HG02981 (cell line): ENCODE measurements around the gene QSOX1.
"Not testable (repeated sequence)": the region's sequence is repeated elsewhere in the genome, so short reads cannot be mapped to it uniquely, and the experiment has no call there.

Experiments used
- ATAC-seq: cut with Tn5 transposase; IDR thresholded peaks from one replicate; pipeline ENCODE4 v1.9.1; 2021; ENCODE audit warnings: mild to moderate bottlenecking, moderate library complexity; ENCODE audit not compliant: unreplicated experiment

The QSOX1 gene

GRCh38 chr1:180185971-180186645 is 31.4 kb downstream of the QSOX1 start:
- ATAC-seq: no peak

DNA sequence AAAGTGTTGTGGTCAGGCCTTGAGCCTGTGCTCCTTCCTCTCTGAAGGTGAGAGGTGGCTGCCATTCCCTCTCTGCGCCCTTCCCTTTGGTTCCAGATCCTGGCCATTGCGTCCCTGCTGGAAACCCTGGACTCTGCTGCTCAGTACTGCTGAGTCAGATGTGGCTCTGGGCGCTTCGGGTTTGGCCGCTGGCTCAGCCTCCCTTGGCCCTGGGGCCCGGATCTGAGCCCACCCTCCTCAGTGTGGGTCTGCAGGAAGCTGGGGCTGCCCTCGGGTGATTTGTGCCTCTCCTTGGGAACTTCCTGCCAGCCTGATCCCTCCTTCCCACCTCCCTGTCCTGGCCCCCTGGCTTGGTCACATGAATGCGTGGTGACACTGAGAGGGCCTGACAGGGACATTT is 32.2 kb downstream of the QSOX1 start:
- ATAC-seq: no peak

- ATAC-seq: no peak
These were observed 33.0 kb downstream of the QSOX1 start for GRCh38 chr1:180187626-180188025.

- no peak for ATAC-seq
These were observed 33.4 kb downstream of the QSOX1 start for GRCh38 chr1:180188091-180188506.

- ATAC-seq: no peak
These were observed 34.1 kb downstream of the QSOX1 start for GRCh38 chr1:180188684-180189175.

- ATAC-seq: no peak
These were observed 35.4 kb downstream of the QSOX1 start for GRCh38 chr1:180190091-180190490.

- no peak for ATAC-seq
These were observed 37.5 kb downstream of the QSOX1 start for GRCh38 chr1:180192172-180192571.

GRCh38 chr1:180193141-180194047 is 38.7 kb downstream of the QSOX1 start:
- no peak for ATAC-seq

- ATAC-seq: no peak
These were observed 39.4 kb downstream of the QSOX1 start for GRCh38 chr1:180194048-180194425.

DNA sequence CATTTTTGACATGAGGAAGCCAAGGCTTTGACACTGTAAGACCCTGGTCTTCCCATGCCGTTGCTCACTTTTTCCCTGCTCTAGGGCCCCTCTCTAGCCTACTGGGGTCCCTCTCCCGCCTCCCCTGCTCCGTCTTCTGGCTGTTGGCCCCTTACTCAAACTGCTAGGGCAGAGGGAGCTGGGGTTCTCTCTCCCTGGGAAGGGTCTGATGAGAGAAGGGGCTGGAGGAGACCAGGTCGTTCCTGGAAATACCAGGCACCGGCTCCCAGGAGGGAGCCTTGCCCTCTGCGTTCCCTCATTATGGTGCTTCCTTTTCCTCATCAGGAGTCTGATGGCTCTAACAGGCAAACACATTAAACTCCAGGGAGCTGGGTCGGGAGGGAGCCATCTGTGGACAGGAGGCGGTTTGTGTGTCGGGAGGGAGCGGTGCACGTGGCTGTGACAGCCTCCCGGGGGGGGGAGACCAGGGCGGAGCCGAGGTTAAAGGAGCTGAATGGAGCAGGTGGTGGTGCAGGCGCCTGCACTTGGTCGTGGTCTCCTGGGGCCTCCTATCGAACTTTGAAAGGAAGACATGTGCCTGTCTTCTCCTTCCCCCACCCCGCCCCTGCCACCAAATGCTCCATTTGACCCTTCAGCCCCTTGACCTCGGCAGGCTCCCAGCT is 40.0 kb downstream of the QSOX1 start:
- no peak for ATAC-seq

GRCh38 chr1:180195401-180195800 is 40.7 kb downstream of the QSOX1 start:
- ATAC-seq: no peak

DNA sequence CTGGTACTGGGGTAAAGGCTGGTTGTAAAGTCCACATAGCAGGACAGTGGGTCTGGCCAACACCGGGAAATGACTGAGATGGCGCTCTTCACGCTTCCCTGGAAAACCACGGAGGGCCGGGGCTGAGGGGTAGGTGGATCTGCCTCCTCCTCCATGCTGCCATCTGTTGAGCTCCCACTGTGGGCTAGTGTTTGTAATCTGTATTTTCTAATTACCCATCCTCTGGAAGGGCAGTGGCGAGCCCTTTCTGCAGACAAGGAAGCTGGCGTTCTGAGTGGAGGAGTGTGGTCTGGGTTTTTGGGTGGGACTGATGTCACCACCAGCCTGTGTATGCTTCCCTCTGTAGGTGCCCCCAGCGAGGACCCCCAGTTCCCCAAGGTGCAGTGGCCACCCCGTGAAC is 41.2 kb downstream of the QSOX1 start:
- no peak for ATAC-seq

DNA sequence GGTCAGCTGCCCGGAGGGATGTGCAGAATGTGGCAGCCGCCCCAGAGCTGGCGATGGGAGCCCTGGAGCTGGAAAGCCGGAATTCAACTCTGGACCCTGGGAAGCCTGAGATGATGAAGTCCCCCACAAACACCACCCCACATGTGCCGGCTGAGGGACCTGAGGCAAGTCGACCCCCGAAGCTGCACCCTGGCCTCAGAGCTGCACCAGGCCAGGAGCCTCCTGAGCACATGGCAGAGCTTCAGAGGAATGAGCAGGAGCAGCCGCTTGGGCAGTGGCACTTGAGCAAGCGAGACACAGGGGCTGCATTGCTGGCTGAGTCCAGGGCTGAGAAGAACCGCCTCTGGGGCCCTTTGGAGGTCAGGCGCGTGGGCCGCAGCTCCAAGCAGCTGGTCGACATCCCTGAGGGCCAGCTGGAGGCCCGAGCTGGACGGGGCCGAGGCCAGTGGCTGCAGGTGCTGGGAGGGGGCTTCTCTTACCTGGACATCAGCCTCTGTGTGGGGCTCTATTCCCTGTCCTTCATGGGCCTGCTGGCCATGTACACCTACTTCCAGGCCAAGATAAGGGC is 41.9 kb downstream of the QSOX1 start:
- no peak for ATAC-seq

DNA sequence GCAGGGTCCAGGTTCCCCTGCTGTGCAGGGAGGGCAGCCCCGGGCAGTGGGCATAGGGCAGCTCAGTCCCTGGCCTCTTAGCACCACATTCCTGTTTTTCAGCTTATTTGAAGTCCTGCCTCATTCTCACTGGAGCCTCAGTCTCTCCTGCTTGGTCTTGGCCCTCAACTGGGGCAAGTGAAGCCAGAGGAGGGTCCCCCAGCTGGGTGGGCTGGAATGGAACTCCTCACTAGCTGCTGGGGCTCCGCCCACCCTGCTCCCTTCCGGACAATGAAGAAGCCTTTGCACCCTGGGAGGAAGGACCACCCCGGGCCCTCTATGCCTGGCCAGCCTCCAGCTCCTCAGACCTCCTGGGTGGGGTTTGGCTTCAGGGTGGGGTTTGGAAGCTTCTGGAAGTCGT is 42.6 kb downstream of the QSOX1 start:
- no peak for ATAC-seq

- ATAC-seq: no peak
These were observed 43.5 kb downstream of the QSOX1 start for GRCh38 chr1:180198196-180198595.

DNA sequence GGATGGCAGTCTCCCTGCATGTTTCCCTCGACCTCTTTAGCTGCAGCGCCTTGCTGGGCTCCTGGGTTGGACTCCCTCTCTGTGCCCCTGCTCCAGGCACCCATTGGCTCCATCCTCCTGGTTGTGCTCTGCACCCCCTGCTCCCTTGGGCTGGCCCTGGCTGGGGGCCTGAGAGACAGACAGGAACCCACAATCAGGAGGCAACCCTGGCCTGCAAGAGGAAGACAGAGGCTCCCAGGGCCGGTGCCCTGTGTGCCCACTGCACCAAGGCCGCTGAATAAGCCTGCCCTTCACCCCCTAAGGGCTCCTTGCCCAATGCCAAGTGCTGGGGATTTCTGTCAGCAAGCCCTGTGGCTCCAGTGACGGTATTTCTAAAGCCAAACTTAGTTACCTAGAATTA is 43.9 kb downstream of the QSOX1 start:
- ATAC-seq: no peak

DNA sequence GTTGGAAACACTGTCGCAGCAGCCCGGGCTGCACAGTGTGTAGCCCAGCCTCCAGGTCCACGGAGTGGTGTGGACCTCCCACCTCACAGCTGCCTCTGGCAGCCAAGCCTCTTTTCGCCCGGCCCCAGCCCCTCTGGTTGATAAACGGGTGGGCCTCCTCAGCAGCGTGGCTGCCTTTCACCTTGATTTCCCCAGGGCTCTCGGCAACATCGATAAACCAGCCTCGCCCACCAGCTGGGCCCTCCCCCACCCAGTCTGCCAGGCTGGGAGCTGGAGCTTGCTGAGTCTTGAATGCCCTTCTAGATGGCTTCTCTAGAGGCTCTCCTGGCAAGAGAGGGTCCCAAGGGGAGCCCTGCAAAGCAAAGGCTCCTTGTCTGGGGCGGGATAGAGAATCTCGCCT is 44.3 kb downstream of the QSOX1 start:
- ATAC-seq: no peak

GRCh38 chr1:180201451-180202200 is 47.0 kb downstream of the QSOX1 start:
- no peak for ATAC-seq

DNA sequence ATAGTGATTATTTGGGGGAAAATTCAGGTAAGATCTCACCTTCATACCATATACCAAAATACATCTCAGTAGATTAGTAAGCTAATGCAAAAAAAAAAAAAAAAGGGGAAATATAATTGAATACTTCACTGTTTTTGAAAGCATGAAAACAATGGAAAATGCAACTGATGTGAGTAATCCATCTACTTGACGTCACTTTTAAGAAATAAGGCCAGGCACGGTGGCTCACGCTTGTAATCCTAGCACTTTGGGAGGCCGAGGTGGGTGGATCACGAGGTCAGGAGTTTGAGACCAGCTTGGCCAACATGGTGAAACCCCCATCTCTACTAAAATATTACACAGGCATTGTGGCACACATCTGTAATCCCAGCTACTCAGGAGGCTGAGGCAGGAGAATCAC is 47.9 kb downstream of the QSOX1 start:
- ATAC-seq: not testable (repeated sequence)

DNA sequence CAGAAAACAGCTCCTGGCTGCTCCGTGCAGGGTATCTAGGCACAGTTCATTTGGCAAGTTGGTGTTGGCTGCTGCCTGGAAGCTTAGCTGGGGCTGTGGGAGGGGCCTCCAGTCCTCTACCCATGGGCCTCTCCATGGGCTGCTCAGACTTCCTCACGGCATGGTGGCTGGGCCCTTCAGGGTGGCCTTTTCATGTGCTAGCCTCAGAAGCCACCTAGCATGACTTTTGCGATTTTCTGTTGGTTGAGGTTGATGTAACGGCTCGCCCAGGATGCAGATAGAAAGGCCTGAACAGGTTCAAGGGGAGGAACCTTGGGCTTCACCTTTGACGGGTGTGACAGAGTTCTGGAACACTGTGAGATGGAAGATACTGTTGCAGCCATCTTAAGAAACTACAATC is 49.6 kb downstream of the QSOX1 start:
- no peak for ATAC-seq

DNA sequence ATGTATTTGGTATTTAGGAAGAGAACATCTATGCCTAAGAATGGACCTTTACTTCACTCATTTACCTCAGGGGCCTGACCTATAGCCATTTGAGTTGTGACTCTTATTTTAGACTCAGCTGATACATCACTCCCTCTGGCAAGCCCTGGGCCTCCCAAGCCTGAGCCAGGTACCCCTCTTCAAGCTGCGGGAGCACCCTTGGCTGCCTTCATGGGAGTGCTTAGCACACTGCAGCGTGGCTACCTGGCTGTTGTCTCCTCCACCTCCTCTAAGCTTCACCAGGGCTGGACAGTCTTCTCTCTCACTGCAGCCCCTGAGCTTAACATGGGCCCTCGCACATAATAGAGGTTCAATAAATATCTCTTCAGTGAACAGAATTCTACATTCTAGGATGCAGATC is 51.9 kb downstream of the QSOX1 start:
- no peak for ATAC-seq
